NCI-H1092 (cell line): Measurements from ENCODE around the gene OTOP2.

ENCODE experiments used
- DNase-seq: peaks from one replicate; lab custom pipeline; 2025; lab: John Stamatoyannopoulos, UW

OTOP2 gene

GRCh38 chr17:74923538-74924249 is 379 bp upstream of the OTOP2 start:
- no peak for DNase-seq

GRCh38 chr17:74925242-74925641 is 1.2 kb downstream of the OTOP2 start:
- no peak for DNase-seq

DNA sequence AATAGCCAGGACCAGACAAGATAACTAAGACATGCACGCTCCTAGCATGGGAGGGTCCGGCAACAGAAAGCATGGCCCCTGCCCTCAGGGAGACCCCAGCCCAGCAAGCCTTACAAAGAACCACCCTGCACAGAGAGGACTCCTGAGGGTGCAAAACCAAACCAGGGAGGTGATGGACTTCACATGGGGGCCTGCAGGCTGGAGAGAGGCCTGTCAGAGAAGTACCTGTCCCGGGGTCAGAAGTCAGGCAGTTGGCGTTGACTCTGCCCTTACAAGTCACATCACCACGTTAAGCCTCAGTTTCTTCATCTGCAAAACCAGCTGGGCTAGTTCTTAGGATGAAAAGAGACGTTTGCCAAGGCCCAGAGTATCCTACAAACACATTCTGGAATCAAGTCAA is 4.7 kb downstream of the OTOP2 start:
- DNase-seq, result no peak

- DNase-seq, result no peak
These were observed 6.5 kb downstream of the OTOP2 start for GRCh38 chr17:74930535-74931036.

GRCh38 chr17:74935048-74935447 is 11.0 kb downstream of the OTOP2 start:
- no peak for DNase-seq

DNA sequence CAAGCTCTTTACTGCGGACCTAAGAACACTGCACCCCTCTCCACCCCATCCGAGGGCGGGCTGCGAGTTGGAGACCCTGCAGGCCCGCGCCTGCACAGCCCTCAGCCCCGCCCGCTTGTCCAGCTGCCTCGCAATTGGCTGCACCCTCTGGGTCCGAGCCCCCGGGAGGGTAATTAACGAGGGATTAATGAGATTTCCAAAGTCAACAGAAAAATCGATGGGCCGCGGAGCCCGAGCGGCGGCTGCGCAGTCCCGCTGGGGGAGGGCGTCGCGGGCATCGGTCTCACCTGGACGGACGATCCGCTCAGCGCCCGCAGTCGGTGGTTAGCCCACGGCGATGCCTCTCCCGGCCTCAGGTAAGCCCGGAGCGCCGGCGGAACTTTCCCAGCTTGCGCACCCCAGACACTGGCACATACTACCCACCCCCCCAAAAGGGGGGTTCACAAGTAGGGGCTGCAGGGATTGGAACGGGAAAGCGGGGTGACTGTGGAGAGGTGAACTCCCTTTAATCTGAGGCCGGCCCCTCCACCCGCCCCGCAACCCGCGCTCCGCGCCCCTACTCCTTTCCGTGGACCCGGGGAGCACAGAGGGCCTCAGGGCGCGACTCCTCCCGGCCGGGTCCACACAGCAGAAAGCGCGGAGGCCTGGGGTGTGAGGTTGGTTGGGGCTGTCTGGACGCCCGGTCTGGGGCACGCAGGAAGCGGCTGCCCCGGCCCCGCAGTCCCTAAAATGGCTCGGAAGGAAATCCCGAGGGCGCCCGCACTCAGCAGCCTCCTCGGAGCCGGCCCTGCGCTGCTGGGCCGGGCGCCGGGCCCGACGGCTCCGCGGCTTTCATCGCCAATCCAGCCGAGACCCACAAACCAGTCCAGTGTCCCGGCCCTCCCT is 11.8 kb downstream of the OTOP2 start, which contains the start of gene OTOP3:
TSS of gene OTOP3 (plus strand) at position 314 of the 885 bp plus-strand sequence. CDS start at position 338, 24 bp downstream.
- no peak for DNase-seq

DNA sequence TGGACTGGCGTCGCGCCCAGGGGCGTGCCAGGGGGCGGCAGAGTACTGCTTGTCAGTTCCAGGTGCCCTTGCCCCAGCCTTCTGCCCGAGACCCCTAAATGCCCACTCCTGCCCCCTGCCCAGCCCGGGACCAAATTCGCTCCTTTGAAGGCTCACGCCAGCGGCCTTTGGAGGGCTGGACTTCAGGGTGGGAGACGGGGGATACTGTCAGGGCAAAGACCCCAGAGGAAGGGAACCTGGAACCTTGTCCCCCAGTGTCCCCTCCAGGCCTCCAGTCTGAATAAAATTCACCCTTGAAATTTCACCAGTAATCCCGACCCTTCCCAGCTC is 12.4 kb downstream of the OTOP2 start:
- no peak for DNase-seq

- DNase-seq, result no peak
These were observed 13.3 kb downstream of the OTOP2 start for GRCh38 chr17:74937064-74938051.

DNA sequence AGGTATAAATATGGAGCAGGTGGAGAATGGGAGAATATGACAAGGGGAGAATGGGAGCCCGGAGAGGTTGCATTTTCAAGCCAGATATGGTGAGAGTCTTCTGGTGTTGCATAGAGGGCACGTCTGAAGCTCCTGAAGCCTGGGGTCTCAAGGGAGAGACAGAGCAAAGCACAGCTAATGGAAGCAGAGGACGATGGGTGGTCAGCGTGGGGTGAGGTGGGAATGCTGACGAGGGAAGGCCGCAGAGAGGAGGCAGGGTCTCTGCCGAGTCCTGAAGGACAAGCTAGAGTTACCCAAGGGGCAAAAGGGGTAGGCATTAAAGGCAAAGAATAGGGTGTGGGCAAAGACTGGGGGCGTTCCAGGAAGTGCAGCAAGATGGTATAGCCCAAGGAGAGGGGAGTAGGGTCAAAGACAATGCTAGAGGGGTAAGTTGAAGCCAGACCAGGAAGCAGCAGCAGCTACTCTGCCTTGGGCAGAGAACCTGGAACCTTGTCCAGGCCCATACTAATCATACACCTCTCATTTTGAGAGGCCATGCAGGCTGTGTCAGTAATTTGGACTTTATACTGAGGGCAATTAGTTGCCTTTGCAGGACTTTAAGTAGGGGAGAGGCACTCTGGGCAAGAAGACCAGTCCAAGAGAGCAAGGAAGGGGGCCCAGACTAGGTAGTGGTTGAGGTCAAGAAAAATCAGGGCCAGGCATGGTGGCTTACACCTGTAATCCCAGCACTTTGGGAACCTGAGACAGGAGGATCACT is 14.3 kb downstream of the OTOP2 start:
- no peak for DNase-seq

- no peak for DNase-seq
These were observed 15.5 kb downstream of the OTOP2 start for GRCh38 chr17:74939534-74939933.

DNA sequence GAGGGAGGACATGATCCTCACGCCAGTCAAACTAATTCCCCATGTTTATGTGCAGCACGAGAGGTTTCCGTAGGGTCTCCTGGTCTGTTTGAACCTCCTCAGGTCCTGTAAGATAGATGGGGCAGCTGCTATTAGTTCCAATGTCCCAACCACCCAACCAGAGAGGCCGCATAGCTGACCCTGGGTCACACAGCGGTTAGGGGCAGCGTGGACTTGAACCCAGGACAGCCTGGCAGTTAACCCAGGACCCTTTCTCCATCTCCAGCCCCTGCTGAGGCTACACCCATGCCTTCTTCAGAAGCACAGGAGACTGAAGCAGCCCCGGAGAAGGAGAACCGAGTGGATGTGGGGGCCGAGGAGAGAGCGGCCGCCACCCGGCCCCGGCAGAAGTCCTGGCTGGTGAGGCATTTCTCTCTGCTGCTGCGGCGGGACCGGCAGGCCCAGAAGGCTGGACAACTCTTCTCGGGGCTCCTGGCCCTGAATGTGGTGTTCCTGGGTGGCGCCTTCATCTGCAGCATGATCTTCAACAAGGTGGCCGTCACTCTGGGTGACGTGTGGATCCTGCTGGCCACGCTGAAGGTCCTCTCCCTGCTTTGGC is 17.2 kb downstream of the OTOP2 start:
- DNase-seq, result no peak

- DNase-seq, result no peak
These were observed 19.9 kb downstream of the OTOP2 start for GRCh38 chr17:74943808-74944522.

GRCh38 chr17:74945543-74945942 is 21.5 kb downstream of the OTOP2 start:
- DNase-seq, result no peak

- DNase-seq, result no peak
These were observed 22.6 kb downstream of the OTOP2 start for GRCh38 chr17:74946641-74947040.

DNA sequence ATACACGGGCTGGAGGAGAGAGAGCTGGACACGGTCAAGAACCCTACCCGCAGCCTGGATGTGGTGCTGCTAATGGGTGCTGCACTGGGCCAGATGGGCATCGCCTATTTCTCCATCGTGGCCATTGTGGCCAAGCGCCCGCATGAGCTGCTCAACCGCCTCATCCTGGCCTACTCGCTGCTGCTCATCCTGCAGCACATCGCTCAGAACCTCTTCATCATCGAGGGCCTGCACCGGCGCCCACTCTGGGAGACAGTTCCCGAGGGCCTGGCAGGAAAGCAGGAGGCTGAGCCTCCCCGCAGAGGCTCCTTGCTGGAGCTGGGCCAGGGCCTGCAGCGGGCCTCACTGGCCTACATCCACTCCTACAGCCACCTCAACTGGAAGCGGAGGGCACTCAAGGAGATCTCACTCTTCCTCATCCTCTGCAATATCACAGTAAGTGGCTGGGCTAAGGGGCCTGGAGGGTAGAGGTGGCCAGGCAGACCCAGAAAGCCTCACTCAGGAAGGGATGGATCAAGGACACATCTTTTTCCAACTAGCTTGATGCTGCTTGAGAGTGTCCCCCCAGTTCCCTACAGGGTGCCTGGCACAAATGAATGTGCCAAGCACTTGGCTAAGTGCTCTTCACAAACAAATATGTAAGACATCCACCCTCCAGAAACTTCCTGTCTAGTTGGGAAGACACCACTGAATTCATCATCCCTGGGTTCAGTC is 23.1 kb downstream of the OTOP2 start:
- DNase-seq, result no peak

DNA sequence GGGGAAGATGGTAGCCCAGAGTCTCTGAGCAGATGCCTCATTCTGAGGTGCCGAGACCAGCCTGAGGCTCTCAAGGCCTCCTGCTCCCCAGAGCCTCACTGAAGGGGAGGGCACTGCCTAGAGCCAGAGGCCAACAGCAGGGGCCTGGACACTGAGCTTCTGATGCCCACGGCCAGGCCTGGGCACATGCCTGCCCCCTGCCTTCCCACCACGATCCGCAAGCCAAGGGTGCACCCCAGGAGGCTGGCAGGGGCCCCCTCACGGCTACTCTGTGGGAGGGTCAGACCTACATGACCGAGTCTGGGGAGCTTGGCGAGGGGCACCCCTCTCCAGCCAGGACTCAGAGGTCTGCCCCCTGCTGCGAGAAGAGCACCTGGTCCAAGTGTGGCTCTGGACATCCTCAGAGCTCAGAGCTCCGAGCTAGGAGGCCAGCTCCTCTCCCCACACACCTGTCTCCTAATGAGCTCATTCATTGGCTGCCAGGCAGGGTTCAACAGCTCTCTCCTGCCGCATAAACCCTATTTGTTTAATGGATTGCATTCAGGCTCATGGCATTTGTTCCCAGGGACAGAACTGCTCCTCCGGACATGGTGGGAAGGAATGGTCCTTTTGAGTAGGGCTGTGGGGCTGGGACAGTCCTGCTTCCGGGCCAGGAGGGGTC is 25.5 kb downstream of the OTOP2 start:
- DNase-seq, result no peak

DNA sequence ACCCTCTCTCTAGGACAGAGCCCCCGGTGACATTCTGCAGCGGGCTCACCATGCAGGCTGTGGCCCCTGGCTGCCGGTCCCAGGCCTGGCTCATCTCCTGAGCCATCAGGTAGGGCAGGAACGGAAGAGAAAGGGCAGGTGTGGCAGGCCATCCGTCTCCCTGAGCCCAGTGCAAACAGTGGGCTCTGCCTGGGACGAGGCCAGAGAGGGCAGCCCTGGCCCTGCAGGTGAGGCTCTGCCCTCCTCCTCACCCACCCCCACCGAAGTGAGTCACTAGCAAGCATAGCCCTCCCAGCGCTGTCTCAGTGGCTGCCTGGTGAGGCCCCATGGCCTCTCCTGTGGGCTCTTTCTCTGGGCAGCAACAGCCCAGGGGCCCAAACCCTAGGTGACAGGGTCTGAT is 26.1 kb downstream of the OTOP2 start:
- DNase-seq, result no peak

- no peak for DNase-seq
These were observed 27.0 kb downstream of the OTOP2 start for GRCh38 chr17:74951065-74951464.
